ENCODE results near the gene ARFGAP2.

DNA sequence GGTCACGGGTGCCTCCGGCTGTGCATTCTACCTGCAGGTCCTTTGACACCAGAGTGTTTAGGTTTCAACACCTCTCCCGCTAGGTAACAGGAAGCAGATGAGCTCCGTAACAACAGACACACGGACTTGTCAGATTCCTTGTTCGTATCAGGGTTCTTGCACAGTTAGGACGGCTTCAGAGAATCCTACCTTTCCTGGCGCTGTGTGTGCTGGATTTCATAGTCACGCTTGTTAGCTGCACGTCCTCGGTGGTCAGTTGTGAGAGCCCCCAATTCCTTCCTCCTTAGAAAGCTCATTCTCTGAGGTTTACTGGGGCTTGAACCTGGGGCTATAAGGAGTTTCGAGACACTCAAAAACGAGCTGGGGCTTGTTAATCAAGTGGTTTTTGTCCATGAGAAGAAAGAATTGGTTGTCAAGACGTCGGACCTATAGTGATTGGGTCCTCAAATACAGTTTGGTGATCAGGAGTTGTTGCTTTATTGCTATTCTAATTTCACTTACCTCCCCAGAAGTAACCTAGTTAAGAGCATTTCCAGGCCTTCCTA lies 38.8 kb upstream of the ARFGAP2 start:
- TF ChIP-seq EP300 (IDR thresholded peaks at IDR 0.05) (no peak), POLR2A (IDR thresholded peaks at IDR 0.05) (no peak)
